Neural progenitor cell (in vitro differentiated cells): Measurements from ENCODE around the gene FHAD1. TPM values are rescaled to one million over a fixed set of nuclear protein-coding genes. Genes with fewer than 3 reads are reported as not detected.

Experiments
- DNase-seq: peaks from one replicate; pipeline ENCODE4 v3.0.0-alpha.2; 2016; ENCODE audit warnings: low spot score
- H2AFZ ChIP-seq: fragments of 200-600 bp; sonication (generic); replicated peaks from 2 replicates; pipeline ENCODE4 v1.6.1; 2016; ENCODE audit warnings: antibody characterized with exemption
- H3F3A ChIP-seq: fragments of 200-600 bp; sonication (generic); 2 replicates; pipeline ENCODE4 v1.6.1; 2016; ENCODE audit warnings: antibody characterized with exemption, low read depth
- H3K27ac ChIP-seq: fragments of 200-600 bp; sonication (generic); 2 replicates; pipeline ENCODE4 v1.5.1; 2016; ENCODE audit warnings: mild to moderate bottlenecking
- H3K27me3 ChIP-seq: fragments of 200-600 bp; sonication (generic); 2 replicates; pipeline ENCODE4 v1.6.1; 2016; ENCODE audit warnings: mild to moderate bottlenecking, moderate library complexity
- H3K36me3 ChIP-seq: fragments of 200-600 bp; sonication (generic); 2 replicates; pipeline ENCODE4 v1.5.1; 2016
- H3K4me1 ChIP-seq: fragments of 200-600 bp; sonication (generic); 2 replicates; pipeline ENCODE4 v1.6.1; 2016; ENCODE audit warnings: mixed run types
- H3K4me2 ChIP-seq: fragments of 200-600 bp; sonication (generic); 2 replicates; pipeline ENCODE4 v1.6.1; 2016
- H3K4me3 ChIP-seq: fragments of 200-600 bp; sonication (generic); 2 replicates; pipeline ENCODE4 v1.5.1; 2016
- H3K79me2 ChIP-seq: fragments of 200-600 bp; sonication (generic); 2 replicates; pipeline ENCODE4 v1.6.1; 2016; ENCODE audit warnings: low read depth
- H3K9ac ChIP-seq: fragments of 200-600 bp; sonication (generic); 2 replicates; pipeline ENCODE4 v1.6.1; 2016
- H3K9me3 ChIP-seq: fragments of 200-600 bp; sonication (generic); 2 replicates; pipeline ENCODE4 v1.5.1; 2016; ENCODE audit warnings: low read depth
- H4K20me1 ChIP-seq: fragments of 200-600 bp; sonication (generic); 2 replicates; pipeline ENCODE4 v1.6.1; 2016; ENCODE audit warnings: low read depth
- H3K27ac Mint-ChIP-seq: 3 replicates; pipeline ENCODE4 v1.8.0; 2021; ENCODE audit warnings: mixed read lengths
- H3K27me3 Mint-ChIP-seq: 2 replicates; pipeline ENCODE4 v1.8.0; 2022; ENCODE audit warnings: low read depth, mild to moderate bottlenecking, inconsistent platforms, moderate library complexity, mixed read lengths; ENCODE audit not compliant: insufficient read depth
- H3K36me3 Mint-ChIP-seq: 3 replicates; pipeline ENCODE4 v1.8.0; 2021; ENCODE audit warnings: mixed read lengths
- H3K4me1 Mint-ChIP-seq: 3 replicates; pipeline ENCODE4 v1.8.0; 2021; ENCODE audit warnings: mixed read lengths
- H3K4me3 Mint-ChIP-seq: 3 replicates; pipeline ENCODE4 v1.8.0; 2021; ENCODE audit warnings: mild to moderate bottlenecking, moderate library complexity, mixed read lengths
- H3K9me3 Mint-ChIP-seq: 3 replicates; pipeline ENCODE4 v1.8.0; 2020; ENCODE audit warnings: mixed read lengths
- EZH2 ChIP-seq: fragments of 200-600 bp; sonication (generic); IDR thresholded peaks from 2 replicates; pipeline ENCODE4 v1.6.1; 2017; ENCODE audit warnings: antibody characterized with exemption, mild to moderate bottlenecking, moderate library complexity
- EZH2phosphoT487 ChIP-seq: fragments of 200-600 bp; sonication (generic); IDR thresholded peaks from 2 replicates; pipeline ENCODE4 v1.6.1; 2017; ENCODE audit warnings: antibody characterized with exemption
- total RNA-seq: library from RNA; depleted of rRNA; stranded (reverse); fragments of >200 nt; gene quantifications from 2 replicates; pipeline ENCODE4 v1.2.3, GENCODE V29; 2015; ENCODE audit warnings: low replicate concordance
- TF ChIP-seq, protein P1 (sequence below): fragments of 200-600 bp; sonication (generic); IDR thresholded peaks from 2 replicates; pipeline ENCODE4 v1.5.1; 2017; ENCODE audit warnings: antibody characterized with exemption, mild to moderate bottlenecking

Gene FHAD1
- total RNA-seq, 1 donor from 2014 or later: 9.1 TPM

DNA sequence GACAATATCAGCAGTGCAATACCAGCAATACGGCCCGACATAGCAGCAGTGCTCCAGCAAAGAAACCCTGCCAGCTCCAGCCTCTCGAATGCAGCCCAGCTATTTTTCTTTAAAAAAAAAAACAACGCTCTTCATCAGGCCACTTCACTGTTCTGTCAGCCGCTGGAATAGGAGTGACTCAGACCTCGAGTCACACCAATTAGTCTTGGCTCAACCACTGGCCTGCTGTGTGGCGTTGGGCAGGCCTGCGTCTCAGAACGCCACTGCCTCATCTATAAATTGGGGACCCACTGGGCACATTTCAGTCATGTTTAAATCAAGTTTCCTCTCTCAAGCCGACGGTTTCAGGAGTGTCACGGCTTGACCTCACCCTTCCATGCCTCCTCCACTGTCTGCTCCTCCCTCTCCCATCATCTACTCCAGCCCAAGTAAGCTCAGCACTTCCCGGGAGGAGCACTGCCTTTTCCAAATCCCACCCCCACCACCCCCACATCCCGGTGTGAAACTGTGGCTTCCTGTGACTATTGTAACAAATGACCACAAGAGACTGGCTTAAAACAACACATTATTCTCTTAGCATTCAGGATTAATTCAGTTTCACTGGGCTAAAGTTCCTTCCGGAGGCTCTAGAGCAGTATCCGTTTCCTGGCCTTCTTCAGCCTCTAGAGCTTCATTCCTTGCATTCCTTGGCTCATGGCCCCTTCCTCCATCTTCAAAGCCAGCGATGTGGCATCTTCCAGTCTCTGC, 90.8 kb downstream of the FHAD1 start:
- Mint-ChIP-seq H3K27me3 (peaks cover 11% of the 10 kb centered on the region), H3K4me3 (peak overlapping the region; percentile 48), H3K9me3 (peaks cover 9% of the 10 kb centered on the region), H3K27ac (peak overlapping the region; percentile 71), H3K36me3 (peaks cover 4% of the 10 kb centered on the region), H3K4me1 (peaks cover 30% of the 10 kb centered on the region)
- no peak for TF ChIP-seq EZH2
- TF ChIP-seq, protein P1, sequence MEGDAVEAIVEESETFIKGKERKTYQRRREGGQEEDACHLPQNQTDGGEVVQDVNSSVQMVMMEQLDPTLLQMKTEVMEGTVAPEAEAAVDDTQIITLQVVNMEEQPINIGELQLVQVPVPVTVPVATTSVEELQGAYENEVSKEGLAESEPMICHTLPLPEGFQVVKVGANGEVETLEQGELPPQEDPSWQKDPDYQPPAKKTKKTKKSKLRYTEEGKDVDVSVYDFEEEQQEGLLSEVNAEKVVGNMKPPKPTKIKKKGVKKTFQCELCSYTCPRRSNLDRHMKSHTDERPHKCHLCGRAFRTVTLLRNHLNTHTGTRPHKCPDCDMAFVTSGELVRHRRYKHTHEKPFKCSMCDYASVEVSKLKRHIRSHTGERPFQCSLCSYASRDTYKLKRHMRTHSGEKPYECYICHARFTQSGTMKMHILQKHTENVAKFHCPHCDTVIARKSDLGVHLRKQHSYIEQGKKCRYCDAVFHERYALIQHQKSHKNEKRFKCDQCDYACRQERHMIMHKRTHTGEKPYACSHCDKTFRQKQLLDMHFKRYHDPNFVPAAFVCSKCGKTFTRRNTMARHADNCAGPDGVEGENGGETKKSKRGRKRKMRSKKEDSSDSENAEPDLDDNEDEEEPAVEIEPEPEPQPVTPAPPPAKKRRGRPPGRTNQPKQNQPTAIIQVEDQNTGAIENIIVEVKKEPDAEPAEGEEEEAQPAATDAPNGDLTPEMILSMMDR: no peak
- no peak for TF ChIP-seq EZH2phosphoT487
- H3K9me3 ChIP-seq: no peaks in the 10 kb centered on the region
- H2AFZ ChIP-seq: no peak overlapping the region
- H3K79me2 ChIP-seq: no peaks in the 10 kb centered on the region
- H3K27ac ChIP-seq: no peak overlapping the region
- no peak overlapping the region for H3K9ac ChIP-seq
- H3K4me1 ChIP-seq: no peaks in the 10 kb centered on the region
- no peaks in the 10 kb centered on the region for H3F3A ChIP-seq
- no peaks in the 10 kb centered on the region for H3K36me3 ChIP-seq
- no peak overlapping the region for H3K4me2 ChIP-seq
- H4K20me1 ChIP-seq: no peaks in the 10 kb centered on the region
- no peaks in the 10 kb centered on the region for H3K27me3 ChIP-seq
- DNase-seq: no peak
- H3K4me3 ChIP-seq: no peak overlapping the region

DNA sequence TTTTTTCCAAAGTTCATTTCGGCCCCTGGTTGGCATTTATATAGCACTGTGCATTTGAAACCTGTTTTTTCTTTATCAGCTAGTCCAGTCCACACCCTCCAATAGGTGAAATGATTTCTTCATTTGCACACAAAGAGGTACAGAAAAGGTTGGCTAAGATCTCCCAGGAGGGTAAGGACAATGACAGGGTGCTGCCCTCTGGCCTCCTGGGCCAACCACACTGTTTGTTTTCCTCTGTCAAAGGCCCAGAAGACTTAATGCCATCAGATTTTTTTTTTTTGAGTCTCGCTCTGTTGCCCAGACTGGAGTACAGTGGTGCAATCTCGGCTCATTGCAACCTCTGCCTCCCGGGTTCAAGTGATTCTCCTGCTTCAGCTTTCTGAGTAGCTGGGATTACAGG, 92.5 kb downstream of the FHAD1 start:
- Mint-ChIP-seq H3K9me3 (peaks cover 9% of the 10 kb centered on the region), H3K36me3 (peaks cover 4% of the 10 kb centered on the region), H3K27me3 (peaks cover 11% of the 10 kb centered on the region), H3K27ac (no peak overlapping the region), H3K4me1 (peaks cover 30% of the 10 kb centered on the region), H3K4me3 (no peak overlapping the region)
- no peaks in the 10 kb centered on the region for H3K9me3 ChIP-seq
- no peak overlapping the region for H3K27ac ChIP-seq
- H2AFZ ChIP-seq: no peak overlapping the region
- H3K4me2 ChIP-seq: no peak overlapping the region
- H3K9ac ChIP-seq: no peak overlapping the region
- H3K4me1 ChIP-seq: no peaks in the 10 kb centered on the region
- TF ChIP-seq, protein P1: no peak
- no peak for TF ChIP-seq EZH2
- no peaks in the 10 kb centered on the region for H3K27me3 ChIP-seq
- no peaks in the 10 kb centered on the region for H4K20me1 ChIP-seq
- H3F3A ChIP-seq: no peaks in the 10 kb centered on the region
- no peaks in the 10 kb centered on the region for H3K79me2 ChIP-seq
- no peaks in the 10 kb centered on the region for H3K36me3 ChIP-seq
- no peak for DNase-seq
- no peak overlapping the region for H3K4me3 ChIP-seq

DNA sequence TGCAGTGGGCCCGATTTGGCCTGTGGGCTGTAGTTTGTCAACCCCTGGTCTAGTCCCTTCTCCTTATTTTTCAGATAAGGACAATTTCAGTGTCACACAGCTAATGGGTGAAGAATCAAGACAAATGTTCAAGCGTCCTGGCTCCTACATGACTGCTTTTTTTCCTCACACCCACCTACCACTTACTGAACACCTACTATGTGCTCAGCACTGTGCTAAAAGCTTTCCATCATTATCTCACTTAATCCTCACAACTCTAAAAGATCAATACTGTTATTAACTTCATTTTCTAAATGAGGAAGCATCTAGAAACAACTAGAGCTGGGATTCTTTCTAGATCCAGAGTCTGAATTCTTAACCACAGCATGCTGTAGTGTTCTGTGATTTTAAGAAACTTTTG, 94.2 kb downstream of the FHAD1 start:
- Histone ChIP-seq H3K27me3 (no peaks in the 10 kb centered on the region), H2AFZ (no peak overlapping the region), H3K9ac (no peak overlapping the region), H4K20me1 (no peaks in the 10 kb centered on the region), H3K36me3 (no peaks in the 10 kb centered on the region), H3K79me2 (no peaks in the 10 kb centered on the region), H3K9me3 (no peaks in the 10 kb centered on the region), H3K27ac (no peak overlapping the region), H3K4me3 (no peak overlapping the region), H3K4me1 (no peaks in the 10 kb centered on the region), H3F3A (no peaks in the 10 kb centered on the region), H3K4me2 (no peak overlapping the region)
- no peak for DNase-seq
- H3K27me3 Mint-ChIP-seq: peaks cover 8% of the 10 kb centered on the region
- H3K9me3 Mint-ChIP-seq: peaks cover 9% of the 10 kb centered on the region
- no peak overlapping the region for H3K27ac Mint-ChIP-seq
- TF ChIP-seq EZH2: no peak
- no peak for TF ChIP-seq EZH2phosphoT487
- TF ChIP-seq, protein P1: no peak
- H3K4me1 Mint-ChIP-seq: peaks cover 28% of the 10 kb centered on the region
- H3K36me3 Mint-ChIP-seq: peaks cover 2% of the 10 kb centered on the region
- H3K4me3 Mint-ChIP-seq: no peak overlapping the region
